NCI-H1048 (cell line): ENCODE results near the gene NTSR2.

Source experiments
- DNase-seq: peaks from one replicate; lab custom pipeline; 2025; lab: John Stamatoyannopoulos, UW

The NTSR2 gene

GRCh38 chr2:11628675-11629074 lies 41.3 kb downstream of the NTSR2 start:
- DNase-seq, result no peak

GRCh38 chr2:11625671-11626070 lies 44.3 kb downstream of the NTSR2 start:
- no peak for DNase-seq

- no peak for DNase-seq
These were observed 45.1 kb downstream of the NTSR2 start for GRCh38 chr2:11624893-11625292.

GRCh38 chr2:11622611-11623010 lies 47.4 kb downstream of the NTSR2 start:
- DNase-seq, result no peak

GRCh38 chr2:11621410-11621809 lies 48.6 kb downstream of the NTSR2 start:
- DNase-seq, result no peak

- no peak for DNase-seq
These were observed 51.3 kb downstream of the NTSR2 start for GRCh38 chr2:11618708-11619062.

- DNase-seq, result no peak
These were observed 51.8 kb downstream of the NTSR2 start for GRCh38 chr2:11617984-11618707.

- DNase-seq, result no peak
These were observed 52.5 kb downstream of the NTSR2 start for GRCh38 chr2:11617527-11617926.

GRCh38 chr2:11616851-11617415 lies 53.1 kb downstream of the NTSR2 start:
- no peak for DNase-seq

- DNase-seq, result no peak
These were observed 53.8 kb downstream of the NTSR2 start for GRCh38 chr2:11616097-11616687.

- no peak for DNase-seq
These were observed 54.8 kb downstream of the NTSR2 start for GRCh38 chr2:11615209-11615608.

GRCh38 chr2:11613297-11613696 lies 56.7 kb downstream of the NTSR2 start:
- no peak for DNase-seq

- DNase-seq, result no peak
These were observed 57.3 kb downstream of the NTSR2 start for GRCh38 chr2:11612553-11613215.

- no peak for DNase-seq
These were observed 58.7 kb downstream of the NTSR2 start for GRCh38 chr2:11611251-11611650.

- DNase-seq, result no peak
These were observed 59.3 kb downstream of the NTSR2 start for GRCh38 chr2:11610624-11611242.
